GOT3 (cell line): Measurements from ENCODE around the gene RGP1.

ENCODE experiments used
- DNase-seq: peaks from one replicate; lab custom pipeline; 2025; ENCODE audit warnings: mixed read lengths; lab: John Stamatoyannopoulos, UW

Gene RGP1

DNA sequence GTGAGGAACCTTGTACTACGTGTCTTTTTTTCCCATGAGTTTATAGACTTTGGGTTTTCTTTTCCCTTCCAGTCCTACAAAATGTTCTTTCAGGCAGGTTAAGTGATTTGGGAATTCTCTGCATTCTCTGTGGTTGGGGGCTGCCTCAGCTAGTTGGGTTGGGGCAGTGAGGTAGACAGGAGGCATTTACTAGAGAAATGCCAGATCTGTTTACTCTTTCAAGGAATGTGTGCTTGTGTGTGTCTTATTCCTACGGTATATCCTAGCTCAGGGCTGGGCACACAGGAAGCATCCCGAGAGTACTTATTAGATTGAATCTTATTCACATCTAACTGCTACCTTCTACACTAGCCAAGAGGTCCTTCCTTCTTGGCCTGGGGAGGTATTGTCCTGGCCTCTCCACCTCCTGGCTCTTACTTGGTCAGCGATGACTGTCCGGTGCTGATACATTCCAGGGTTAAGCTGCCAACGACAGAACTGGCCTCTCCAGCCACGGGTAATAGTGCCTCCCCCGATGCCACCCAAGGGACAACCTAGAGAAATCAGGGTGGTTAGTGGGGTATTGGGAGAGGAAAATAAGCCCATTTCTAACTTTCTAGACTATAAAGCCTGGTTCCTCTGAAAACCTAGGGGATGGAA lies 5.1 kb upstream of the RGP1 start:
- DNase-seq, result no peak

- DNase-seq, result no peak
These were observed 3.5 kb upstream of the RGP1 start for GRCh38 chr9:35745569-35745968.

- DNase-seq, result no peak
These were observed 2.5 kb upstream of the RGP1 start for GRCh38 chr9:35746583-35746982.

GRCh38 chr9:35748242-35748857 lies 737 bp upstream of the RGP1 start:
- no peak for DNase-seq

DNA sequence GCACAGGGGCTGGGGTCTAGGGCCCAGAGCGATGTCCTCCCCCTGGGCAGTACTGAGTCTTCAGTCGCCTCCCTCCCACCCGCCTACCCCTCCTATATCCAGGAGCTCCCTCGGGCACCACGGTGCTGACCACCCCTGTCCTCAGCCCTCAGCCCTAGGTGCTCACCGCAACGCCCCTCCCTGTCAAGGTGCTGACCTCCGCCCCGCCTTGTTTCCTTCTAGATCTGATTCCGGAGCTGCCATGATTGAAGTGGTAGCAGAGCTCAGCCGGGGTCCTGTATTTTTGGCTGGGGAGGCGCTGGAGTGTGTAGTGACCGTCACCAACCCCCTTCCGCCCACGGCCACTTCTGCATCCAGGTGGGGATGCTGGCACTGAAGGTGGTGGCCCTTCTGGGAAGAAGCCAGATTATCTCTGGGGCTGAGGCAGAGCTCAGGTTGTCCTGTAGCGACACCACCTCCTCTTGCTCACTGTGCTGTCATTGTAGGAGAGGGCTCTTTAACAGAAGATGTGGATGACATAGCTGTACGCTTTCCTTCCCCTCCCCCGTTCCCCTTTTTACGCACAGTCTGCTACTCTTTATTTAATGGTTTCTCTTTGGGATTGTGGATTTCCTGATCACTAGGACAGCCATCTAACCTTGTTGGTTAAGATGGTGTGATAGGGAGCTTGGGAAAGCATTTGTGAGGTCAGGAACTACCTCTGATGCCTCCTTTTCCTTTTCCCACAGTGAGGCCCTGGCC lies 598 bp downstream of the RGP1 start:
- no peak for DNase-seq

DNA sequence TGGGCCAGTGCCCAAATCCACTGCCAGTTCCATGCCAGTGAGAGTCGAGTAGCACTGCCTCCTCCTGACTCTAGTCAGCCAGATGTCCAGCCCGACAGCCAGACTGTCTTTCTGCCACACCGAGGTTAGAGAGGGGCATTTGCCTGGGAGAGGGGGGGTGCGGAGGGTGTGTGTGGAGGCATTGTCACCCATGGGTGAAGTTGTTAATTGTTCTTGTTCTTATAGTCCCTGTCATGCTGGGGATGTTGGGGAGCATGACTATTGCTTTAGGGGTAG lies 1.1 kb downstream of the RGP1 start:
- DNase-seq, result no peak

- no peak for DNase-seq
These were observed 4.4 kb downstream of the RGP1 start for GRCh38 chr9:35753466-35753865.

DNA sequence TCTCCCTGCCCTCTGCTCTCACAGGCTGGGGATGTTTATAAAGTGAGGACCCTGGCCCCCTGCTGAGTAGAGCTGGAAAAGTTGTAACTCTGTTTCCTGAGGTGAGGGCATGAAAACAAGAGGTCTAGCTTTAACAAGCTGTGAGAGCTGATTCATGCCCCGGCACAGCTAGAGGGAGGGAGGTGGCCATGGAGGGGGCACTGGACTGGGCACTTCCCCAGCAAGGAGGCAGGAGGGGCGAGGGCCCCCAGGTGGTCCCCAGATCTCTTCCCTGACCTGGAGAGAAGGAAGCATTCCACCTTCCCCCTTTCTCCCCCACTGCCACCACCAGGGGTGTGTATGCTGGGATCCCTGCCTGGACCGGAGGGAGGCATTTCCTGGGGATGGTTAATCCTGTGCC lies 5.2 kb downstream of the RGP1 start, which contains the start of gene MSMP:
MSMP (minus strand) TSS at position 13 of the 400 bp plus-strand sequence. CDS start 147 bp downstream, outside the sequence.
- no peak for DNase-seq

GRCh38 chr9:35755071-35755470 lies 6.0 kb downstream of the RGP1 start:
- no peak for DNase-seq

DNA sequence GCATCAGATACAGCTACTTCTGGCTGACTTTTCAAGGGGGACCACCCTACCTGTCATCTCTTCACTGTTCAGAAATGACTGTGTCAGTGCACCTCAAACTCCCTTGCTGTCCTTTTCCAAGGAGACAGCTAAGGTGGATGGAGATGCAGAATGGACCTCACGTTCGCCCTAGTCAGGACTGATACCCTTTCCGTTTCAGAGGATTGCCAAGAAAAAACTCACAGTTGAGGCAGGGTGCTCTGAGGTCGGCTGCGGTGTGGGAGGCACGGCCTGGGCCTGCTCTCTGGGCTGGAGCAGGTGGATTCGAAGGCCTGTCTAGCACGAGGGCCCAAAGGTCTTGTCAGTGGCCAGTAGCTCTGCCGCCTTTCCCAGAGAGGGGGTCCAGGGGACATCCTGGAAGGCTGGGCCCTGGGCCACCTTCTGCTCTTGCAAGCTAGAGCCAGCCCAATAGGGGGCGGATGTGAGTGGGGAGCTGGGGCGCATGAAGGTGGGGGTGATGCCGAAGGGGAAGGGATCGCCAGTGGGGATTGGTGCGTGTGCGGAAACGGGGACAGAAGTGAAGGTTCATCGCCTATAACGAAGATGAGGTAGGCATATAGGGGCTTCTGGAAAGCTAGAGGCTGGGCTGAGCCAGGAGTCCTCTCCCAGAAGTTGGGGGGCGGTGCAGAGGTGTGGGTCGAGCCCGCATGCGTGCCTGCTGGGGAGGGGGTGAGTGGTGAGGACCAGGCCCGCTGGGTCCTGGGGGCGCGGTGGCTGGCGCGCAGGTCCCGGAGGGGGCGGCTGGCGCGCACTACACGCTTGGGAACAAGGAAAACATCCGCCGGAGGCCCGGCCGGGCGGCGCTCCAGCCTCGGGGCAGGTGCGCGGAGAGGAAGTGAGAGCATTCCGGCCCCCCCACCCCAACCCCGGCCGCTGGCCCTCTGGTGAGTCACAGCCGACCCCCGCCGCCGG lies 7.5 kb downstream of the RGP1 start:
- DNase-seq, result no peak

- no peak for DNase-seq
These were observed 8.3 kb downstream of the RGP1 start for GRCh38 chr9:35757226-35757891.

DNA sequence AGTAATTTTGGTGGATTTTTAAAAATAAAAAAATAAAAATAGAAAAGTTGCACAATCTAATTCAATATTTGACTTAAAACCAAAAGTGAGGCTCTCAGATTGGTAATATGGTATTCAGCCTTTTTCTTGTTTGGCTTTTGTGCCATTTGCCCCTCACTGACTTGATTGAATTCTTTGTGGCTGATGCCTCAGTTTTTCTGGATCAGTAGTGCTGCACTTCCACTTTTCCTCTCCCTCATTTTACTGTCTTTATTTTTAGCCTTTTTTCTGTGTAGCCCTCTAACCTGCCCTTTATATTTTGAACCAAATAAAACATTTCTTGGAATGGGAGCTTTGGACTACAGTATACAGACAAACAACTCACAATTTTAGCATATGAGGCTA lies 8.8 kb downstream of the RGP1 start:
- no peak for DNase-seq

DNA sequence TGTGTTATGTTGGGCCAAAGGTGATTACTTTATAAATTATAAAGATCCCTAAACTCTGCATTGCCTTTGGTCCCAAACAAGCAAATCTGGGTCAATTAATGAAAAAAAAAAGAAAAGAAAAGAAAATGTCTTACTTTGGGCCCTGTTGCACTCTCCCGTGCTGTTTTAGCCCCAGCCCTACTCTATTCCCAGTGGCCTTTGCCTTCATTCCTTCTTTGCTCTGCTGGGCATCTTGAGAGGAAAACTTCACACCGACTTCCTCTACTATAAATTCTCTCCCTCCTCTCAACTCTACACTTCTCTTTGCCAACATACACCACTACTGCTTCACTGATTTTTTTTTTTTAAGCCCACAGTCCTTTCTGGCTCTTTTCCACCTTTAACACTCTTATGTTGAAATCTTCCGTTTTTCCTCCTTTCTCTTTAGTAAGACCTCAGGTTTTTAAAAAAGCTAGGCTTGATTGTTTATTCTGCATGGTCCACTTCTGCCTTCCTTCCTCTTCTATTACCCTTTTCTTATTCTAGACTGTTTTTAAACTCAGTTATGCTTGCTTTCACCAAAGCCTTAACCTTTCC lies 9.5 kb downstream of the RGP1 start:
- DNase-seq, result no peak

DNA sequence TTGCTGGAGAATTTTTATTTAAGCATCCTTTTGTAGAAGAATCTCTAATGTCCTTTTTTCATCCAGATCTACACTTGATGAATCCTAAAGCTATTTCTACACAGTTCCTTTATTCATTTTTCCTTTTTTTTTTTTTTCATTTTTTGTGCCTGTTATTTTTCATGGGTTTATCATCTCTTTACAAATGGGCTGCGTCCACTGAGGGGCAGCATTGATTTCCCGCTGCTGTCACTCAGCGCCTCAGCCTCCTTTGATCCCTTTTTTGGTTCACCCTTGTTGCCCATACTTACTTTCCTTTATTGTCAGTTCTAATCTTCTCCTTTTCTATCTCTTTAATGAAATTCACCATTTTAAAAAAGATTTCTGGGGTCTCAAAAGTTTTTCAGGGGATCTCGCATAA lies 10.7 kb downstream of the RGP1 start:
- no peak for DNase-seq

- no peak for DNase-seq
These were observed 11.6 kb downstream of the RGP1 start for GRCh38 chr9:35760651-35761050.

GRCh38 chr9:35763181-35763580 lies 14.1 kb downstream of the RGP1 start:
- no peak for DNase-seq

DNA sequence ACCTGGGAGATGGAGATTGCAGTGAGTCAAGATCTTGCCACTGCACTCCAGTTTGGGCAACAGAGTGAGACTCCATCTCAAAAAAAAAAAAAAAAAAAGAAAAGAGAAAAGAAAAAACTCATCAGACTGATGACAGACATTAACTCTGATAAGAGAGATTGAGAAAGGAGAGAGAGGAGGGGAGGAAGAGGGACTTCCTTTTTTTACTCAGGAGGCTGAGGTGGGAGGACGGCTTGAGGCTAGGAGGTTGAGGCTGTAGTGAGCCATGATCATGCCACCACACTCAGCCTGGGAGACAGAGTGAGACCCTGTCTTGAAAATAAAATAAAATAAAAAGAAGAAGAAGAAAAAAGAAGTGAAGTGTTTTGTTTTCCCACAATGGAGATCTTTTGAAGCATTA lies 14.7 kb downstream of the RGP1 start:
- DNase-seq, result no peak

- DNase-seq, result no peak
These were observed 17.9 kb downstream of the RGP1 start for GRCh38 chr9:35766997-35767396.

GRCh38 chr9:35767458-35767857 lies 18.4 kb downstream of the RGP1 start:
- DNase-seq, result no peak

DNA sequence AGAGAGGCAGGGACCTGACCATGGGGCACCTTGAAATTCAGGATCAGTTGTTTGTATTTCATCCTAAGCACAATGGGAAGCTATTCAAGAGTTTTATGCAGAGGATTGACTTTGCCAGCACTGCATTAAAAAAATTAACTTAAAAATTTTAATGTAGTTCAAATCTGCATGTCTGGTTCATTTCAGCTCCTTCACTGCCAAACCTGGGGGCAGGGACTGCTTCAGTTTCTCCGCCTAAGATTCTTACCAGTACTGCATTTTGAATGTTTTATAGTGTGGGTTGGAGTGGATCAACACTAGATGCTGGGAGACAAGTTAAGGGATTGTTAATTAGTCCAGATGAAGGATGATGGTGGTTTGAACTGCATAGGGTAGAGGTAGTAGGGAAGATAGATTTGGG lies 20.7 kb downstream of the RGP1 start:
- DNase-seq, result no peak

DNA sequence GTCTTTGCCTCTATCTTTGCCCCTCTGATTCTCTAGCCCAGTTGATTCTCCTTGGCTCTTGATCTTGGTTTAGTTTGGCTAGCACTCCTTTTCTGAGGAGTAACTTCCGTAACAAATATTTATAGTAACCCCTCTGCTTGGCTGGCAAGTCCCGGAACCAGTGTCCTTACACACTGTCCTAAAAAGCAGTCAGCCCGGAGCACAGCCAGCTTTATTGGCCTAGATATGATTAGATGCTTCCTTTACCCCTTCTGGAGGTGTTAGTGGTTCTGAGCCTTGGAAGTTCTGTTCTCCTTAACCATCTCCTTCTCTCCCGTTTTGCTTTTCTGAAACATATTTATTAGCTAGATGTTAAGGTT lies 22.0 kb downstream of the RGP1 start:
- no peak for DNase-seq

DNA sequence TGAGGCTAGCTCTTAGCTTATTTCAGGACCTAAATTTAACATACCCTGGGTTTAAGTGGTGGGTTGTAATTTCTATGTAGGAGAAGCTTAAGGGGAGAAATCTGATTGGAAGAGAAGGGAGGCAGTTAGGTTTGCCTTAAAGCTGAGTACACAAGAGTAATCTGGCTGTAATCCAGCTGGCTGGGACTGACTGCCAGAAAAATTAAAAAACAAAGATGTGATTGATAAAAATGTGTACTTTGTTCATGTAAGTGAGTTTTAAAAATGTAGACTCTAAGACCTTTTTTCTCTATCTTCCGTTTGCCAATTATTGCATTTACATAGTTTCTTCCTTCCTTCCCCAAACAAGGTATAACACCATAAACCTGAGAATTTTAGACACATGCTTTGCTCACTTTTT lies 22.4 kb downstream of the RGP1 start:
- DNase-seq, result no peak
